Thymus (tissue), 11 donors: ENCODE results near the gene LYRM9. TPM values are rescaled to one million over a fixed set of nuclear protein-coding genes. Genes with fewer than 3 reads are reported as not detected.
A peak's percentile ranks its signal among the peaks of the same experiment; 100 is the strongest.
"Not testable (repeated sequence)": the region's sequence is repeated elsewhere in the genome, so short reads cannot be mapped to it uniquely, and the experiment has no call there.

Experiments used
- DNase-seq, 9 donors: peaks; one replicate each; pipeline ENCODE4 v3.0.0-alpha.2; 2013; ENCODE audit warnings: low spot score in 9 of 9, low read depth in 6 of 9, missing footprints in 1 of 9
- H3K27ac ChIP-seq, 2 donors: one replicate each; pipeline ENCODE4 v1.5.1; 2013; ENCODE audit warnings: control low read depth in 1 of 2, low read depth in 1 of 2, low read length in 1 of 2, mild to moderate bottlenecking in 1 of 2, moderate library complexity in 1 of 2
- H3K27me3 ChIP-seq, 2 donors: one replicate each; pipeline ENCODE4 v1.5.1; 2013; ENCODE audit warnings: low read length in 1 of 2; ENCODE audit not compliant: control insufficient read depth in 2 of 2, insufficient read depth in 1 of 2
- H3K36me3 ChIP-seq, 2 donors: one replicate each; pipeline ENCODE4 v1.5.1; 2013; ENCODE audit warnings: low read length in 1 of 2, mild to moderate bottlenecking in 1 of 2, moderate library complexity in 1 of 2; ENCODE audit not compliant: control insufficient read depth in 2 of 2, insufficient read depth in 2 of 2
- H3K4me1 ChIP-seq, 2 donors: one replicate each; pipeline ENCODE4 v1.5.1; 2013; ENCODE audit warnings: low read length in 2 of 2; ENCODE audit not compliant: control insufficient read depth in 2 of 2, insufficient read depth in 2 of 2
- H3K4me3 ChIP-seq, 2 donors: one replicate each; pipeline ENCODE4 v1.5.1; 2013; ENCODE audit warnings: low read length in 2 of 2, control low read depth in 1 of 2, mild to moderate bottlenecking in 1 of 2
- H3K9me3 ChIP-seq, 2 donors: one replicate each; pipeline ENCODE4 v1.5.1; 2013; ENCODE audit warnings: low read length in 1 of 2, mild to moderate bottlenecking in 1 of 2; ENCODE audit not compliant: control insufficient read depth in 2 of 2, insufficient read depth in 1 of 2
- WGBS: extraction: QIAGEN DNeasy Blood & Tissue Kit; methylation state at CpG from one replicate; pipeline ENCODE4 v1.1.7; 2013; 5-methylcytosine and 5-hydroxymethylcytosine counted together
- polyA plus RNA-seq: library from polyadenylated mRNA; stranded (reverse); fragments of 200-250 nt; gene quantifications from one replicate; pipeline ENCODE4 v1.2.3, GENCODE V29; 2013
- total RNA-seq: library from RNA; stranded (reverse); fragments of 120-200 nt; gene quantifications from one replicate; pipeline ENCODE4 v1.2.4, GENCODE V29; 2013
- donor health status: healthy.

Gene LYRM9
- total and polyA plus RNA-seq, 2 donors: 3.8 to 27.7 TPM

GRCh38 chr17:27853091-27853490, 40.1 kb downstream of the LYRM9 start:
- H3K4me1 ChIP-seq: no peaks in the 10 kb centered on the region
- H3K4me3 ChIP-seq: no peak overlapping the region
- H3K36me3 ChIP-seq: no peaks in the 10 kb centered on the region
- no peak for DNase-seq
- WGBS: 95% methylated on average over 3 of the region's 3 CpGs
- H3K27me3 ChIP-seq: no peaks in the 10 kb centered on the region
- H3K9me3 ChIP-seq: no peaks in the 10 kb centered on the region
- no peak overlapping the region for H3K27ac ChIP-seq

- 91% methylated on average over 9 of the region's 9 CpGs for WGBS
- no peak for DNase-seq
- no peak overlapping the region for H3K27ac ChIP-seq
- H3K27me3 ChIP-seq: no peaks in the 10 kb centered on the region
- H3K4me3 ChIP-seq: no peak overlapping the region
- H3K36me3 ChIP-seq: no peaks in the 10 kb centered on the region
- no peaks in the 10 kb centered on the region for H3K9me3 ChIP-seq
- peaks cover 0 to 2% of the 10 kb centered on the region in 2 donors for H3K4me1 ChIP-seq
Measured at GRCh38 chr17:27849474-27850185, 43.5 kb downstream of the LYRM9 start.

DNA sequence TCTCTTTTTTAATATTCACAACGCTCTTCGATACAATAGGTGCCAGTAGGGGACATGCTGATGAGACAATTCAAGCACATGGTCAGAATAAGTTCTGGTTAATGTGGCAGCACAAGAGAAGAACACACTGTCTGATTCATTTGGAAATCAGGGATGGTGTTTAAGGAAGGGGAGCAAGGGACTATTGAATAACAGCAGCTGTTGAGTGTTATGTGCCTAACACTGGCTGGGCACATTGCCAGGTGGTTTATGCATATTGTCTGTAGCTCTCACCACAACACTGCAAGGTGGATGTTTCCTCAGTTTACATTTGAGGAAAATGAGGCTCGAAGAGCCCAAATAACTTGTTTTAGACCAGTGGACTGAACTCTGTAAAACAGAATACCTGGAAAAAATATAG, 44.2 kb downstream of the LYRM9 start:
- Histone ChIP-seq H3K9me3 (no peaks in the 10 kb centered on the region), H3K4me3 (no peak overlapping the region), H3K36me3 (no peaks in the 10 kb centered on the region), H3K4me1 (peaks cover 0 to 2% of the 10 kb centered on the region in 2 donors), H3K27ac (no peak overlapping the region), H3K27me3 (no peaks in the 10 kb centered on the region)
- no peak for DNase-seq
- WGBS: 93% methylated on average over 3 of the region's 3 CpGs

- H3K4me3 ChIP-seq, H3K4me1 ChIP-seq, DNase-seq, H3K27ac ChIP-seq, H3K27me3 ChIP-seq, H3K9me3 ChIP-seq, H3K36me3 ChIP-seq: not testable (repeated sequence)
- 87% methylated on average over 11 of the region's 11 CpGs for WGBS
Measured at GRCh38 chr17:27846808-27847307, 46.3 kb downstream of the LYRM9 start.

DNA sequence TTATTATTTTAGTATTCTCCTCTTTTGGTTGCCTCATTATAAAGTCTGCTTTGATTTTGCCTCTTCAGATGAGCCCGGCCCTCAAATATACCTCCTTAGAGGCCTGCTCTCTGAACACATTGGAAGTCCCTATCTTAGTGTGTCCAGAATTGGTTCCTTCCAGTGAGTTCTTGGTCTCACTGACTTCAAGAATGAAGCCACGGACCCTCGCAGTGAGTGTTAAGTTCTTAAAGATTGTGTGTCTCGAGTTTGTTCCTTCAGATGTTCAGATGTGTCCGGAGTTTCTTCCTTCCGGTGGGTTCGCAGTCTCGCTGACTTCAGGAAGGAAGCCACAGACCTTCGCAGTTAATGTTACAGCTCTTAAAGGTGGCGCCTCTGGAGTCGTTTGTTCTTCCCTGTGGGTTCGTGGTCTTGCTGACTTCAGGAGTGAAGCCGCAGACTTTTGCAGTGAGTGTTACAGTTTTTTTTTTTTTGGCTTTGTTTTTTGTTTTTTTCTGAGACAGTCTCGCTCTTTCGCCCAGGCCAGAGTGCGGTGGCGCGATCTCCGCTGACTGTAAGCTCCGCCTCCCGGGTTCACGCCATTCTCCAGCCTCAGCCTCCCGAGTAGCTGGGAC, 47.0 kb downstream of the LYRM9 start:
- no peaks in the 10 kb centered on the region for H3K27me3 ChIP-seq
- no peak overlapping the region for H3K27ac ChIP-seq
- peak overlapping the region in 1 of 2 donors; percentile 5 for H3K4me3 ChIP-seq
- H3K9me3 ChIP-seq: no peaks in the 10 kb centered on the region
- peaks cover 0 to 2% of the 10 kb centered on the region in 2 donors for H3K4me1 ChIP-seq
- 20% methylated on average over 23 of the region's 23 CpGs for WGBS
- peak; percentile 4 to 75 (median 23) for DNase-seq
- H3K36me3 ChIP-seq: no peaks in the 10 kb centered on the region

- no peaks in the 10 kb centered on the region for H3K9me3 ChIP-seq
- no peaks in the 10 kb centered on the region for H3K36me3 ChIP-seq
- H3K4me3 ChIP-seq: no peak overlapping the region
- no peak for DNase-seq
- H3K4me1 ChIP-seq: peaks cover 0 to 2% of the 10 kb centered on the region in 2 donors
- 74% methylated on average over 13 of the region's 13 CpGs for WGBS
- H3K27ac ChIP-seq: no peak overlapping the region
- H3K27me3 ChIP-seq: no peaks in the 10 kb centered on the region
Measured at GRCh38 chr17:27845264-27846041, 47.7 kb downstream of the LYRM9 start.

DNA sequence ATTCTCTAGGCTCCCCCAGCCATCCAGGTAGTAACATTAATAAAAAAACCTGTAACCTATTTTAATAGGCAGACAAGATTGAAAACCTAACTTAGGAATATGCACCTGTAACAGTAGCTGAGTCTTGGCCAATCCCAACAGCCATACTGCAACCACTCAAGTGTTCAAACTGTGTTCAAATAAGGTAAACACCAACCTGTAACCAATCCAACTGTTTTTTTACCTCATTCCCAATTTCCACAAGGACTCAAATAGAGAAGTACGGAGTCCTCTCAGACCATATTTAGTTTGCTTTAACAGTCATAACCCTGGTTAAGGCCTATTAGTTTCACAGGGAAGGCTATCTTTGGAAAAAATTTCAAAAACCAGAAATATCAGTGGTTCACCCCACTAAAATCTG, 52.5 kb downstream of the LYRM9 start:
- 97% methylated on average over 1 of the region's 1 CpG for WGBS

GRCh38 chr17:27840406-27840678, 52.8 kb downstream of the LYRM9 start:
- not testable (repeated sequence) for H3K27me3 ChIP-seq, H3K4me3 ChIP-seq, H3K4me1 ChIP-seq, DNase-seq, H3K9me3 ChIP-seq, H3K36me3 ChIP-seq, H3K27ac ChIP-seq
- WGBS: no CpG with 5 or more reads among the region's 1 CpG

More for the DNA sequence above, 52.5 kb downstream of the LYRM9 start:
- H3K36me3 ChIP-seq: no peaks in the 10 kb centered on the region
- H3K27me3 ChIP-seq: no peaks in the 10 kb centered on the region
- DNase-seq: no peak
- H3K4me3 ChIP-seq: no peak overlapping the region
- H3K4me1 ChIP-seq: no peaks in the 10 kb centered on the region
- H3K27ac ChIP-seq: no peak overlapping the region
- H3K9me3 ChIP-seq: no peaks in the 10 kb centered on the region
